Osteocyte (in vitro differentiated cells): Measurements from ENCODE around the gene CFAP77. TPM values are rescaled to one million over a fixed set of nuclear protein-coding genes. Genes with fewer than 3 reads are reported as not detected.
"Not testable (repeated sequence)": the region's sequence is repeated elsewhere in the genome, so short reads cannot be mapped to it uniquely, and the experiment has no call there.

Experiments used
- DNase-seq: peaks from one replicate; pipeline ENCODE4 v3.0.0; 2021; ENCODE audit warnings: mixed read lengths; ENCODE audit not compliant: unreplicated experiment; ENCODE audit errors: extremely low spot score
- H3K27ac Mint-ChIP-seq: one replicate; pipeline ENCODE4 v1.8.0; 2021; ENCODE audit warnings: mild to moderate bottlenecking, mixed read lengths; ENCODE audit not compliant: unreplicated experiment
- H3K27me3 Mint-ChIP-seq: one replicate; pipeline ENCODE4 v1.8.0; 2021; ENCODE audit warnings: mixed read lengths; ENCODE audit not compliant: unreplicated experiment
- H3K36me3 Mint-ChIP-seq: one replicate; pipeline ENCODE4 v1.8.0; 2021; ENCODE audit warnings: mixed read lengths; ENCODE audit not compliant: unreplicated experiment
- H3K4me1 Mint-ChIP-seq: one replicate; pipeline ENCODE4 v1.8.0; 2021; ENCODE audit warnings: mixed read lengths; ENCODE audit not compliant: unreplicated experiment
- H3K4me3 Mint-ChIP-seq: one replicate; pipeline ENCODE4 v1.8.0; 2021; ENCODE audit warnings: mild to moderate bottlenecking, moderate library complexity, mixed read lengths; ENCODE audit not compliant: unreplicated experiment
- H3K9me3 Mint-ChIP-seq: one replicate; pipeline ENCODE4 v1.8.0; 2021; ENCODE audit warnings: mixed read lengths; ENCODE audit not compliant: unreplicated experiment
- CTCF ChIP-seq: fragments of 200-600 bp; sonication (generic); IDR thresholded peaks from 2 replicates; pipeline ENCODE4 v1.5.0; 2021; ENCODE audit warnings: antibody characterized with exemption, mild to moderate bottlenecking, moderate library complexity
- total RNA-seq: library from RNA; stranded (reverse); gene quantifications from 2 replicates; pipeline ENCODE4 v1.2.1, GENCODE V29; 2021

The CFAP77 gene
- total RNA-seq, 1 donor from 2014 or later = 0.48 TPM

GRCh38 chr9:132562306-132562573 is 152.2 kb downstream of the CFAP77 start:
- no peaks in the 10 kb centered on the region for H3K36me3 Mint-ChIP-seq
- H3K4me1 Mint-ChIP-seq = peaks cover 10% of the 10 kb centered on the region
- H3K9me3 Mint-ChIP-seq = peaks cover 4% of the 10 kb centered on the region
- H3K27me3 Mint-ChIP-seq = peaks cover 66% of the 10 kb centered on the region
- H3K4me3 Mint-ChIP-seq = no peak overlapping the region
- no peak for TF ChIP-seq CTCF
- no peak overlapping the region for H3K27ac Mint-ChIP-seq
- no peak for DNase-seq

- no peak for DNase-seq
- Mint-ChIP-seq H3K36me3 (no peaks in the 10 kb centered on the region), H3K4me1 (peaks cover 10% of the 10 kb centered on the region), H3K27ac (no peak overlapping the region), H3K4me3 (no peak overlapping the region), H3K27me3 (peaks cover 59% of the 10 kb centered on the region), H3K9me3 (peaks cover 2% of the 10 kb centered on the region)
- no peak for TF ChIP-seq CTCF
These were observed 154.5 kb downstream of the CFAP77 start for GRCh38 chr9:132564526-132564925.

- not testable (repeated sequence) for H3K36me3 Mint-ChIP-seq, H3K27ac Mint-ChIP-seq, H3K9me3 Mint-ChIP-seq, H3K4me3 Mint-ChIP-seq, DNase-seq, H3K4me1 Mint-ChIP-seq
- H3K27me3 Mint-ChIP-seq = peaks cover 37% of the 10 kb centered on the region
These were observed 158.8 kb downstream of the CFAP77 start for GRCh38 chr9:132568787-132569186.

- no peaks in the 10 kb centered on the region for H3K9me3 Mint-ChIP-seq
- H3K36me3 Mint-ChIP-seq = no peaks in the 10 kb centered on the region
- no peak for TF ChIP-seq CTCF
- H3K4me3 Mint-ChIP-seq = no peak overlapping the region
- peaks cover 25% of the 10 kb centered on the region for H3K27me3 Mint-ChIP-seq
- no peak overlapping the region for H3K27ac Mint-ChIP-seq
- DNase-seq = no peak
- no peaks in the 10 kb centered on the region for H3K4me1 Mint-ChIP-seq
These were observed 162.0 kb downstream of the CFAP77 start for GRCh38 chr9:132571806-132572600.

- Mint-ChIP-seq H3K9me3 (no peaks in the 10 kb centered on the region), H3K4me3 (no peak overlapping the region), H3K4me1 (no peaks in the 10 kb centered on the region), H3K36me3 (no peaks in the 10 kb centered on the region), H3K27me3 (peaks cover 34% of the 10 kb centered on the region), H3K27ac (no peak overlapping the region)
- DNase-seq = no peak
- no peak for TF ChIP-seq CTCF
These were observed 162.9 kb downstream of the CFAP77 start for GRCh38 chr9:132572921-132573320.
